ENCODE measurements around the gene PCSK1N. TPM values are rescaled to one million over a fixed set of nuclear protein-coding genes. Genes with fewer than 3 reads are reported as not detected.
A peak's percentile ranks its signal among the peaks of the same experiment; 100 is the strongest.

The PCSK1N gene
- total and polyA plus RNA-seq, 2 experiments from 2014 or later, result 39.0 to 97.0 TPM

GRCh38 chrX:48852857-48853256 is 17.4 kb upstream of the PCSK1N start:
- Histone ChIP-seq H3K9me3 (ENCODE audit: low read depth) (no peaks in the 10 kb centered on the region), H3K4me1 (ENCODE audit: insufficient read depth) (no peaks in the 10 kb centered on the region), H2AFZ (no peak overlapping the region), H3K79me2 (no peaks in the 10 kb centered on the region), H3K4me3 (no peak overlapping the region), H3K27me3 (no peaks in the 10 kb centered on the region), H3K9me2 (replicated peaks; ENCODE audit: insufficient read depth) (no peaks in the 10 kb centered on the region), H3K4me2 (no peak overlapping the region), H3K27ac (no peak overlapping the region), H3K36me3 (replicated peaks; ENCODE audit: insufficient read depth, low read depth) (no peaks in the 10 kb centered on the region), H4K20me1 (ENCODE audit: insufficient read depth, poor library complexity, severe bottlenecking) (no peaks in the 10 kb centered on the region)
- 75% methylated on average over 7 of the region's 7 CpGs for WGBS (ENCODE audit: low lambda C conversion rate, missing lambda C conversion rate)
- DNase-seq (ENCODE audit: low spot score), result no peak
- TF ChIP-seq EZH2 (IDR thresholded peaks at IDR 0.05; ENCODE audit: borderline replicate concordance), result no peak
- TF ChIP-seq CTCF (IDR thresholded peaks at IDR 0.05; ENCODE audit: poor library complexity), result no peak
- TF ChIP-seq EZH2phosphoT487 (IDR thresholded peaks at IDR 0.05; ENCODE audit: low read depth, severe bottlenecking, unreplicated experiment), result no peak

GRCh38 chrX:48848847-48849246 is 13.4 kb upstream of the PCSK1N start:
- Histone ChIP-seq H3K27ac (no peak overlapping the region), H2AFZ (no peak overlapping the region), H3K9me3 (ENCODE audit: low read depth) (no peaks in the 10 kb centered on the region), H3K36me3 (replicated peaks; ENCODE audit: insufficient read depth, low read depth) (no peaks in the 10 kb centered on the region), H3K79me2 (no peaks in the 10 kb centered on the region), H3K4me2 (no peak overlapping the region), H3K4me1 (ENCODE audit: insufficient read depth) (no peaks in the 10 kb centered on the region), H3K27me3 (no peaks in the 10 kb centered on the region), H4K20me1 (ENCODE audit: insufficient read depth, poor library complexity, severe bottlenecking) (no peaks in the 10 kb centered on the region), H3K4me3 (no peak overlapping the region), H3K9me2 (replicated peaks; ENCODE audit: insufficient read depth) (no peaks in the 10 kb centered on the region)
- WGBS (ENCODE audit: low lambda C conversion rate, missing lambda C conversion rate), result 57% methylated on average over 1 of the region's 1 CpG
- TF ChIP-seq EZH2phosphoT487 (IDR thresholded peaks at IDR 0.05; ENCODE audit: low read depth, severe bottlenecking, unreplicated experiment), result no peak
- no peak for TF ChIP-seq CTCF (IDR thresholded peaks at IDR 0.05; ENCODE audit: poor library complexity)
- TF ChIP-seq EZH2 (IDR thresholded peaks at IDR 0.05; ENCODE audit: borderline replicate concordance), result no peak
- DNase-seq (ENCODE audit: low spot score), result no peak

GRCh38 chrX:48839686-48840085 is 4.3 kb upstream of the PCSK1N start:
- H3K79me2 ChIP-seq, result no peaks in the 10 kb centered on the region
- H3K9me2 ChIP-seq (replicated peaks; ENCODE audit: insufficient read depth), result no peaks in the 10 kb centered on the region
- no peak overlapping the region for H3K4me2 ChIP-seq
- H3K36me3 ChIP-seq (replicated peaks; ENCODE audit: insufficient read depth, low read depth), result no peaks in the 10 kb centered on the region
- H3K4me3 ChIP-seq, result no peak overlapping the region
- TF ChIP-seq EZH2 (IDR thresholded peaks at IDR 0.05; ENCODE audit: borderline replicate concordance) (no peak), EZH2phosphoT487 (IDR thresholded peaks at IDR 0.05; ENCODE audit: low read depth, severe bottlenecking, unreplicated experiment) (no peak), CTCF (IDR thresholded peaks at IDR 0.05; ENCODE audit: poor library complexity) (no peak)
- no peaks in the 10 kb centered on the region for H4K20me1 ChIP-seq (ENCODE audit: insufficient read depth, poor library complexity, severe bottlenecking)
- no peaks in the 10 kb centered on the region for H3K9me3 ChIP-seq (ENCODE audit: low read depth)
- H2AFZ ChIP-seq, result no peak overlapping the region
- H3K27ac ChIP-seq, result no peak overlapping the region
- no peak for DNase-seq (ENCODE audit: low spot score)
- 79% methylated on average over 10 of the region's 10 CpGs for WGBS (ENCODE audit: low lambda C conversion rate, missing lambda C conversion rate)
- H3K27me3 ChIP-seq, result no peaks in the 10 kb centered on the region
- H3K4me1 ChIP-seq (ENCODE audit: insufficient read depth), result no peaks in the 10 kb centered on the region

- no peak overlapping the region for H2AFZ ChIP-seq
- DNase-seq (ENCODE audit: low spot score), result no peak
- no peaks in the 10 kb centered on the region for H3K9me2 ChIP-seq (replicated peaks; ENCODE audit: insufficient read depth)
- H3K27me3 ChIP-seq, result peaks cover 31% of the 10 kb centered on the region
- TF ChIP-seq CTCF (IDR thresholded peaks at IDR 0.05; ENCODE audit: poor library complexity), result no peak
- TF ChIP-seq EZH2 (IDR thresholded peaks at IDR 0.05; ENCODE audit: borderline replicate concordance), result no peak
- no peak for TF ChIP-seq EZH2phosphoT487 (IDR thresholded peaks at IDR 0.05; ENCODE audit: low read depth, severe bottlenecking, unreplicated experiment)
- 51% methylated on average over 7 of the region's 7 CpGs for WGBS (ENCODE audit: low lambda C conversion rate, missing lambda C conversion rate)
- no peaks in the 10 kb centered on the region for H3K9me3 ChIP-seq (ENCODE audit: low read depth)
- H3K4me3 ChIP-seq, result no peak overlapping the region
- no peaks in the 10 kb centered on the region for H3K79me2 ChIP-seq
- H4K20me1 ChIP-seq (ENCODE audit: insufficient read depth, poor library complexity, severe bottlenecking), result no peaks in the 10 kb centered on the region
- no peaks in the 10 kb centered on the region for H3K36me3 ChIP-seq (replicated peaks; ENCODE audit: insufficient read depth, low read depth)
- no peak overlapping the region for H3K27ac ChIP-seq
- H3K4me2 ChIP-seq, result peak overlapping the region; percentile 82
- H3K4me1 ChIP-seq (ENCODE audit: insufficient read depth), result no peaks in the 10 kb centered on the region
Measured at GRCh38 chrX:48834383-48834709, 1.1 kb downstream of the PCSK1N start.

All from hepatocyte (in vitro differentiated cells).